Activated naive CD8-positive, alpha-beta T cell treated with anti-CD3 and anti-CD28 coated beads, Interleukin-2, amount 50 U/mL, for 16 hours (primary cell): Measurements from ENCODE around the gene C1orf146.
"Not testable (repeated sequence)": the region's sequence is repeated elsewhere in the genome, so short reads cannot be mapped to it uniquely, and the experiment has no call there.

Experiments used
- DNase-seq: peaks from one replicate; pipeline ENCODE4 v3.0.0-alpha.2; 2020; ENCODE audit warnings: low read depth, low spot score

C1orf146 gene

GRCh38 chr1:92217721-92218120 lies at the start of gene C1orf146:
Gene C1orf146 (plus strand): TSS chr1:92217915. CDS start chr1:92231421, 13,506 bp downstream.
- DNase-seq: no peak

- DNase-seq: no peak
Observed at GRCh38 chr1:92168657-92169056, 49.1 kb upstream of the C1orf146 start.

GRCh38 chr1:92169214-92170005 lies 48.3 kb upstream of the C1orf146 start:
- no peak for DNase-seq

- DNase-seq: no peak
Observed at GRCh38 chr1:92184632-92185031, 33.1 kb upstream of the C1orf146 start.

GRCh38 chr1:92186081-92186480 lies 31.6 kb upstream of the C1orf146 start:
- no peak for DNase-seq

GRCh38 chr1:92188436-92189255 lies 29.1 kb upstream of the C1orf146 start:
- no peak for DNase-seq

GRCh38 chr1:92191726-92192125 lies 26.0 kb upstream of the C1orf146 start:
- no peak for DNase-seq

GRCh38 chr1:92192246-92192645 lies 25.5 kb upstream of the C1orf146 start:
- no peak for DNase-seq

- no peak for DNase-seq
Observed at GRCh38 chr1:92194511-92194910, 23.2 kb upstream of the C1orf146 start.

GRCh38 chr1:92201973-92202372 lies 15.7 kb upstream of the C1orf146 start:
- no peak for DNase-seq

- DNase-seq: no peak
Observed at GRCh38 chr1:92203105-92203504, 14.6 kb upstream of the C1orf146 start.

- no peak for DNase-seq
Observed at GRCh38 chr1:92210701-92211100, 7.0 kb upstream of the C1orf146 start.

GRCh38 chr1:92211166-92211565 lies 6.5 kb upstream of the C1orf146 start:
- DNase-seq: no peak

- no peak for DNase-seq
Observed at GRCh38 chr1:92218559-92218958, 844 bp downstream of the C1orf146 start.

GRCh38 chr1:92219028-92219427 lies 1.3 kb downstream of the C1orf146 start:
- no peak for DNase-seq

- no peak for DNase-seq
Observed at GRCh38 chr1:92228401-92228800, 10.7 kb downstream of the C1orf146 start.

GRCh38 chr1:92230736-92231135 lies 13.0 kb downstream of the C1orf146 start:
- no peak for DNase-seq

GRCh38 chr1:92240034-92240433 lies 22.3 kb downstream of the C1orf146 start:
- no peak for DNase-seq

GRCh38 chr1:92244376-92244775 lies 26.7 kb downstream of the C1orf146 start:
- no peak for DNase-seq

- not testable (repeated sequence) for DNase-seq
Observed at GRCh38 chr1:92254714-92255113, 37.0 kb downstream of the C1orf146 start.

GRCh38 chr1:92259350-92259749 lies 41.6 kb downstream of the C1orf146 start:
- no peak for DNase-seq

GRCh38 chr1:92262516-92262915 lies 44.8 kb downstream of the C1orf146 start:
- no peak for DNase-seq

GRCh38 chr1:92273039-92273438 lies 55.3 kb downstream of the C1orf146 start:
- DNase-seq: no peak
